Activated B cell treated with CpG ODN at 0.5 μM for 24 hours (primary cell): Measurements from ENCODE around the gene TMEM89. TPM values are rescaled to one million over a fixed set of nuclear protein-coding genes. Genes with fewer than 3 reads are reported as not detected.
A peak's percentile ranks its signal among the peaks of the same experiment; 100 is the strongest.

Experiments used
- ATAC-seq: fragments of 200-7000 bp; cut with Tn5 transposase; one replicate; pipeline ENCODE4 v1.10.0; 2021; ENCODE audit warnings: low read depth, mild to moderate bottlenecking, moderate library complexity
- CTCF ChIA-PET: fragments of 350-600 bp; sonication (Branson Sonifier 250); formaldehyde crosslinking; loops from one replicate; lab custom pipeline; 2021; ENCODE audit warnings: antibody characterized with exemption; lab: Charles Lee
- POLR2A ChIA-PET: fragments of 350-600 bp; sonication (Branson Sonifier 250); formaldehyde crosslinking; loops from one replicate; lab custom pipeline; 2021; ENCODE audit warnings: antibody characterized with exemption; lab: Charles Lee
- DNase-seq: peaks from one replicate; pipeline ENCODE4 v3.0.0; 2022
- H3K27ac Mint-ChIP-seq: one replicate; pipeline ENCODE4 v1.8.0; 2020; ENCODE audit warnings: mixed read lengths
- H3K27me3 Mint-ChIP-seq: one replicate; pipeline ENCODE4 v1.8.0; 2021; ENCODE audit warnings: mixed read lengths
- H3K36me3 Mint-ChIP-seq: one replicate; pipeline ENCODE4 v1.8.0; 2021; ENCODE audit warnings: low read depth, mixed read lengths
- H3K4me1 Mint-ChIP-seq: one replicate; pipeline ENCODE4 v1.8.0; 2021; ENCODE audit warnings: mixed read lengths
- H3K4me3 Mint-ChIP-seq: one replicate; pipeline ENCODE4 v1.8.0; 2020; ENCODE audit warnings: mild to moderate bottlenecking, mixed read lengths
- H3K9me3 Mint-ChIP-seq: one replicate; pipeline ENCODE4 v1.8.0; 2020; ENCODE audit warnings: mixed read lengths
- CTCF ChIP-seq: fragments of 200-600 bp; IDR thresholded peaks from one replicate; pipeline ENCODE4 v1.8.0; 2022; ENCODE audit warnings: antibody characterized with exemption, mild to moderate bottlenecking
- intact Hi-C: fragments of 100-400 bp; cut with micrococcal nuclease; formaldehyde crosslinking; loops from one replicate; pipeline ENCODE4 v1.15.1; 2024
- total RNA-seq: library from RNA; stranded (reverse); gene quantifications from 2 replicates; pipeline ENCODE4 v1.2.3, GENCODE V29; 2022

TMEM89 gene
- total RNA-seq, 1 donor from 2014 or later: not detected

GRCh38 chr3:48656061-48656840 is 34.7 kb upstream of the TMEM89 start:
- DNase-seq: peak; percentile 83
- TF ChIP-seq CTCF: no peak
- ChIA-PET CTCF (interaction anchor here (1.8 kb wide), 1 partner anchor 255 kb away, joined by 7 read pairs; no protein-coding TSS in a partner anchor), POLR2A (interaction anchor here (1.0 to 1.4 kb wide), 4 partner anchors 21 to 415 kb away, joined by 3 to 4 read pairs (median 3); partner anchors contain the start of genes SLC26A6, UQCRC1 and ZNF589)
- H3K36me3 Mint-ChIP-seq: no peaks in the 10 kb centered on the region
- no peak overlapping the region for H3K27ac Mint-ChIP-seq
- ATAC-seq: peak; percentile 85
- H3K9me3 Mint-ChIP-seq: no peaks in the 10 kb centered on the region
- H3K27me3 Mint-ChIP-seq: peaks cover 11% of the 10 kb centered on the region
- H3K4me1 Mint-ChIP-seq: peaks cover 14% of the 10 kb centered on the region
- intact Hi-C loops: loop anchor here (1.0 to 2.0 kb wide), 5 partner anchors 21 to 255 kb away; partner anchors contain the start of genes NCKIPSD, PFKFB4, SLC26A6 and UQCRC1
- H3K4me3 Mint-ChIP-seq: peak overlapping the region; percentile 78

- DNase-seq (no peak), ATAC-seq (peak; percentile 31)
- H3K9me3 Mint-ChIP-seq: no peaks in the 10 kb centered on the region
- POLR2A ChIA-PET: interaction anchor here (0.5 kb wide), 1 partner anchor 734 kb away, joined by 4 read pairs; no protein-coding TSS in a partner anchor
- H3K4me3 Mint-ChIP-seq: peak overlapping the region; percentile 77
- intact Hi-C loops: loop anchor here (1.0 to 2.0 kb wide), 5 partner anchors 20 to 254 kb away; partner anchors contain the start of genes NCKIPSD, PFKFB4, SLC26A6 and UQCRC1
- no peaks in the 10 kb centered on the region for H3K36me3 Mint-ChIP-seq
- peaks cover 11% of the 10 kb centered on the region for H3K27me3 Mint-ChIP-seq
- CTCF ChIA-PET: no interaction called here
- H3K27ac Mint-ChIP-seq: peak overlapping the region; percentile 50
- H3K4me1 Mint-ChIP-seq: peaks cover 14% of the 10 kb centered on the region
- TF ChIP-seq CTCF: no peak
Measured at GRCh38 chr3:48655606-48656005, 34.0 kb upstream of the TMEM89 start.

- H3K4me1 Mint-ChIP-seq: peaks cover 14% of the 10 kb centered on the region
- peak overlapping the region; percentile 50 for H3K27ac Mint-ChIP-seq
- H3K27me3 Mint-ChIP-seq: peaks cover 9% of the 10 kb centered on the region
- no peaks in the 10 kb centered on the region for H3K9me3 Mint-ChIP-seq
- peak overlapping the region; percentile 77 for H3K4me3 Mint-ChIP-seq
- ChIA-PET POLR2A (interaction anchor here (0.5 kb wide), 1 partner anchor 735 kb away, joined by 4 read pairs; no protein-coding TSS in a partner anchor), CTCF (no interaction called here)
- no peak for TF ChIP-seq CTCF
- intact Hi-C loops: no loop called here
- no peak for ATAC-seq
- DNase-seq: no peak
- H3K36me3 Mint-ChIP-seq: no peaks in the 10 kb centered on the region
Measured at GRCh38 chr3:48655063-48655462, 33.5 kb upstream of the TMEM89 start.

GRCh38 chr3:48652923-48653715 is 31.6 kb upstream of the TMEM89 start:
- DNase-seq (no peak), ATAC-seq (no peak)
- Mint-ChIP-seq H3K4me1 (peaks cover 12% of the 10 kb centered on the region), H3K27ac (no peak overlapping the region), H3K4me3 (peak overlapping the region; percentile 1), H3K27me3 (peaks cover 2% of the 10 kb centered on the region), H3K36me3 (no peaks in the 10 kb centered on the region), H3K9me3 (no peaks in the 10 kb centered on the region)
- ChIA-PET POLR2A (no interaction called here), CTCF (no interaction called here)
- TF ChIP-seq CTCF: no peak
- intact Hi-C loops: no loop called here
